NT2/D1 (cell line): ENCODE data around the gene SLC49A3.

ENCODE experiments used
- SUZ12 ChIP-seq: IDR thresholded peaks from 2 replicates; pipeline ENCODE4 v1.6.1; 2011; ENCODE audit not compliant: insufficient read length, insufficient read depth; ENCODE audit errors: extremely low read depth
- ZNF274 ChIP-seq: IDR thresholded peaks from 2 replicates; pipeline ENCODE4 v1.6.1; 2011; ENCODE audit warnings: mild to moderate bottlenecking, low read depth, low read length

GRCh38 chr4:722851-723360, 34.0 kb upstream of the SLC49A3 start:
- no peak for TF ChIP-seq SUZ12
- TF ChIP-seq ZNF274: no peak
